Stimulated activated CD4-positive, alpha-beta T cell treated with anti-CD3 and anti-CD28 coated beads, Interleukin-1b, Interleukin-23, amount 100 ng/mL, for 24 hours (primary cell): Measurements from ENCODE around the gene R3HCC1L.
"Not testable (repeated sequence)": the region's sequence is repeated elsewhere in the genome, so short reads cannot be mapped to it uniquely, and the experiment has no call there.

Experiments used
- DNase-seq, 4 experiments: peaks; one replicate each; pipeline ENCODE4 v3.0.0-alpha.2; 2020; ENCODE audit warnings: low read depth in 4 of 4, low spot score in 1 of 4

The R3HCC1L gene

GRCh38 chr10:98228266-98228665 is 93.8 kb downstream of the R3HCC1L start:
- not testable (repeated sequence) for DNase-seq

- no peak for DNase-seq
Observed at GRCh38 chr10:98231417-98231816, 97.0 kb downstream of the R3HCC1L start.

- no peak for DNase-seq
Observed at GRCh38 chr10:98235846-98236245, 101.4 kb downstream of the R3HCC1L start.

- DNase-seq, result no peak
Observed at GRCh38 chr10:98236862-98237261, 102.4 kb downstream of the R3HCC1L start.

GRCh38 chr10:98238391-98238790 is 103.9 kb downstream of the R3HCC1L start:
- DNase-seq, result no peak

GRCh38 chr10:98240524-98240923 is 106.1 kb downstream of the R3HCC1L start:
- no peak for DNase-seq

GRCh38 chr10:98242823-98243222 is 108.4 kb downstream of the R3HCC1L start:
- no peak for DNase-seq

GRCh38 chr10:98244141-98244540 is 109.7 kb downstream of the R3HCC1L start:
- no peak for DNase-seq

GRCh38 chr10:98244586-98244985 is 110.1 kb downstream of the R3HCC1L start:
- no peak for DNase-seq

GRCh38 chr10:98246911-98247805 is 112.7 kb downstream of the R3HCC1L start:
- DNase-seq, result no peak

GRCh38 chr10:98248018-98248417 is 113.6 kb downstream of the R3HCC1L start:
- DNase-seq, result no peak

GRCh38 chr10:98249134-98249533 is 114.7 kb downstream of the R3HCC1L start:
- no peak for DNase-seq

- no peak for DNase-seq
Observed at GRCh38 chr10:98251399-98251798, 116.9 kb downstream of the R3HCC1L start.

GRCh38 chr10:98252464-98252863 is 118.0 kb downstream of the R3HCC1L start:
- DNase-seq, result no peak

- DNase-seq, result no peak
Observed at GRCh38 chr10:98253499-98253898, 119.0 kb downstream of the R3HCC1L start.

GRCh38 chr10:98254234-98254974 is 119.9 kb downstream of the R3HCC1L start:
- DNase-seq, result no peak

GRCh38 chr10:98255146-98255877 is 120.9 kb downstream of the R3HCC1L start:
- no peak for DNase-seq

GRCh38 chr10:98256692-98257091 is 122.2 kb downstream of the R3HCC1L start:
- no peak for DNase-seq

- no peak for DNase-seq
Observed at GRCh38 chr10:98257198-98257597, 122.7 kb downstream of the R3HCC1L start.

GRCh38 chr10:98257961-98258360 is 123.5 kb downstream of the R3HCC1L start:
- no peak for DNase-seq

GRCh38 chr10:98258683-98259454 is 124.4 kb downstream of the R3HCC1L start:
- DNase-seq, result no peak
